HG02840 (cell line): ENCODE measurements around the gene PTPN12.
"Not testable (repeated sequence)": the region's sequence is repeated elsewhere in the genome, so short reads cannot be mapped to it uniquely, and the experiment has no call there.

Source experiments
- ATAC-seq: cut with Tn5 transposase; IDR thresholded peaks from one replicate; pipeline ENCODE4 v1.9.1; 2021; ENCODE audit warnings: mild to moderate bottlenecking, moderate library complexity, moderate number of reproducible peaks; ENCODE audit not compliant: unreplicated experiment, low FRiP score

The PTPN12 gene

GRCh38 chr7:77537778-77538280, 734 bp downstream of the PTPN12 start:
- peak; percentile 1 for ATAC-seq

GRCh38 chr7:77538281-77539212, 1.5 kb downstream of the PTPN12 start:
- no peak for ATAC-seq

DNA sequence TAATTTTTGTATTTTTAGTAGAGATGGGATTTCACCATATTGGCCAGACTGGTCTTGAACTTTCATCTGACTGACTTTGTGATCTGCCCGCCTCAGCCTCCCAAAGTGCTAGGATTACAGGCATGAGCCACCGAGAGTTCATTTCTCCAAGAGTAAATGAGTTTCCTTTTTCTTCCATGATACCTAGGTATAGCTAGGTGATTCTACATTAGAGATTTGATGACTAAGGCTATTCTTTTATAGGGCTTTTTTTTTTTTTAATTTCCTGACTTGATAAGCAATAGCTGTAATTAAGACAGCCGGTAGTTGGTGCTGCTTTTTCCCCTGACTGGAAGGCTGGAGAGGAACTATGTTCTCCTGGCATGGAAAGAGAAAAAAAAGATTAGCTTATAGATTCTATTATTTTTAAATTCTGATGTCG, 3.3 kb downstream of the PTPN12 start:
- ATAC-seq, result no peak

DNA sequence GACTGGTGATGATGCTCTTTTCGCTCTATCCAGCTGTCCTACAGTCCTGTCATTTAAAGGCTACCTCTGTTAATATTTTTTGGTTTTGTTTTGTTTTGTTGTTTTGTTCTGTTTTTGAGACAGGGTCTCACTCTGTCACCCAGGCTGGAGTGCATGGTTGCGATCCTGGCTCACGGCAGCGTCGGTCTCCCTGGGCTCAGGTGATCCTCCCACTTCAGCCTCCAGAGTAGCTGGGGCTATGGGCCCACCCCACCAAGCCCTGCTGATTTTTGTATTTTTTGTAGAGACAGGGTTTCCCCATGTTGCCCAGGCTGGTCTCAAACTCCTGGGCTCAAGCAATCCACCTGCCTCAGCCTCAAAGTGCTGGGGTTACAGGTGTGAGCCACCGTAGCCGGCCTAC, 3.9 kb downstream of the PTPN12 start:
- not testable (repeated sequence) for ATAC-seq

DNA sequence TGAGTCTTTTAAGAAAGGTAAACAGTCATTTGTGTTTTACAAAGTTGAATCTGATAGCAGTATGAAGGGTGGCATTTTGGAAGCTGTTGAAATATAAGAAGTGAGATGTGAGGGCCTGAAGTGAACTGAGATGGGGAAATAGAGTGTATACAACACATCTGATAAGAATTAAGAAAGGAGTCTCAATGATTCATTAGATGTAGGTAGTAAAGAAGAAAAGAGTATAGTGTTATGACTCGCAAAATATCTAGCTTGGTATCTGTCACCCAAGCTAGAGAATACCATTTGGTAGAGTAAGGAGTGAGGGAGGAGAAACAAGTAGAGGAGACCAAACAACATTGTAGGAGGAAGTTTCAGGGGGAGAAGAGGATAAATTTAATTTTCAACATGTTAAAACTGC, 5.3 kb downstream of the PTPN12 start:
- no peak for ATAC-seq

- ATAC-seq, result no peak
Measured at GRCh38 chr7:77542895-77543294, 5.8 kb downstream of the PTPN12 start.

DNA sequence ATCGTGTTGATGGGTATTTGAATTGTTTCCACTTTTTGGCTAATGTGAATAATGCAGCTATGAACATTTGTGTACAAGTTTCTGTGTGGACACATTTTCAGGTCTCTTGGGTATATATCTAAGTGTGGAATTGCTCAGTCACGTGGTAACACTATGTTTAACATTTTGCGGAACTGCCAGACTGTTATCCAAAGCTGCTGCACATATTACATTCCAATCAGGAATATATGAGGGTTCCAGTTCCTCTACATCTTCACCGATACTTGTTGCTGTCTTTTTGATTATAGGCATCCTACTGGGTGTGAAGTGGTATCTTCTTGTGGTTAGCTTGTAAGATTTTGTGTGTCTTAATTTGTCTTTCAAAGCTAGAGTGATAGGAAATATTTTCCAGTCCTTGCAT, 6.8 kb downstream of the PTPN12 start:
- ATAC-seq, result no peak

DNA sequence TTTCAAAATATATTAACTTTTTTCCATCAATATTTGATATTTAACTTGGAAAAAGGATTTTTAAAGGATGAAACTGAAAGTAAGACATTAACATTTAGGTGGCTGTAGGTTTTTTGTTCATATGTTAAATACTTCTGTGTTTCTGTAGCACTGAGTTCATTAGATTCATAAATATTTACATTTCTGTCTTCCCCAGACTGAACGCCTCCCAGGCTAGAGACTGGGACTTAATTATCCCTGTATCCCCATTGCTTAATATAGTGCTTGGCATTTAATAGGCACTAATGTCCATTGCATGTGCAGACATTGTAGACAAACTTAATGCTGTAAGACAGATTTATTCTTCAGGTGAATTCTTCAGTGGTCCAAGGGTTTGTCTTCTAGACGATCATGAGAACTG, 7.4 kb downstream of the PTPN12 start:
- ATAC-seq, result no peak

- ATAC-seq, result no peak
Measured at GRCh38 chr7:77548206-77548605, 11.1 kb downstream of the PTPN12 start.

- no peak for ATAC-seq
Measured at GRCh38 chr7:77549106-77549870, 12.2 kb downstream of the PTPN12 start.

DNA sequence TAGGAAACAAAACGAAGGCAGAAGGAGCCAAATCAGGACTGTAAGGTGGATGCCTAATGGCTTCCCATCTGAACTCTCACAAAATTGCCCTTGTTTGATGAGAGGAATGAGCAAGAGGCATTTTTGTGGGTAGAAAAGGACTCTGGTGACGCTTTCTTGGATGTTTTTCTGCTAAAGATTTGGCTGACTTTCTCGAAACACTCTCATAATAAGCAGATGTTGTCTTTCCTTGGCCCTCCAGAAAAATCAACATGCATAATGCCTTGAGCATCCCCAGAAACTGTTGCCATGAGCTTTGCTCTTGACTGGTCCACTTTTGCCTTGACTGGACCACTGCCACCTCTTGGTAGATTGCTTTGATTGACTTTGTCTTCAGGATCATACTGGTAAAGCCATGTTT, 13.5 kb downstream of the PTPN12 start:
- no peak for ATAC-seq

DNA sequence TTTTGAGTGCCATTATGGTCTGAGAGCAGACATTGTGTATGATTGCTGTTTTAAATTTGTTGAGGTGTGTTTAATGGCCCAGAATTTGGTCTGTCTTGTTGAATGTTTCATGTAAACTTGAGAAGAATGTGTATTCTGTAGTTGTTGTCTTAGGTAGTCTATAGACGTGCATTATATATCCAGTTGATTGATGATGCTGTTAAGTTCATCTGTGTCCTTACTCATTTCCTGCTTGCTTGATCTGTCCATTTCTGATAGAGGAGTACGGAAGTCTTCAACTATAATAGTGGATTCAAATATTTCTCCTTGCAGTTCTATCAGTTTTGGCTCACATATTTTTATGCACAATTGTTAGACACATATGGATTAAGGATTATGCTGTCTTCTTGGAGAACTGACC, 16.0 kb downstream of the PTPN12 start:
- ATAC-seq, result no peak

GRCh38 chr7:77558284-77558967, 21.3 kb downstream of the PTPN12 start:
- ATAC-seq, result no peak

DNA sequence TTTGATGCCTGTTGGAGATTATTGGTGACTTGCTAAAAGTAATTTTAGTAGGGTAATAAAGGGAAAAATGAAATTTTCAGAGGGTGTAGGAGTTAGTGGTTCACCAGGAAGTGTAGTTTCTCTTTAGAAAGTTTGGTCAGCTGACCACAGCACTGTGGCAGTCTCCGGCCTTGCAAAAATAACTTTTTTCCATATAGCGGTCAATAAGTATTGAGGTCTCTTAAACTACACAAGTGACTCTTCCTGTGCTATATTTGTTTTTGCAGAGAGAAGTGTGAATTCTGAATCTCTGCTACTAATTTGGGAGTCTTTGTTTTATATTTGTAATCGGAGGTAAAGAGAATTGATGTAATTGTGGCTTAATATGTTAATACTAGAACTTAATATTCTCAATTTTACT, 24.3 kb downstream of the PTPN12 start:
- ATAC-seq, result peak; percentile 63

DNA sequence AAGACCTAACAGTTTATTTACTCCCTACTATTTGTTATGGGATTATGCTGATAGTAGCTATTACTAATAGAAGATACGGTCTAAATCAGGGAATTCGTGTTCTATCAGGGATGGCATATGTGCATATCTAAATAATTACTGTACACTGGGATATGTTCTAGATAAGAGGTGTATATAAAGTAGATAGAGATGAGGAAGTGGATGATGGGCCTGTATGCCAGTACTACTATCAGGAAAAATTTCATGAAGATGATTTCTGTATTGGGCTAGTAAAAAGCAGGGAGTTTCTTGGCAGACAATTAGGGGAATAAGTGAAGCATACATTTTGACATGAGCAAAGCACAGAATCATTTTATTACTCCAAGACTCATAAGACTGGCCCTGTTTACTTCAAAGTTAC, 26.2 kb downstream of the PTPN12 start:
- ATAC-seq, result no peak

- no peak for ATAC-seq
Measured at GRCh38 chr7:77565917-77566316, 28.8 kb downstream of the PTPN12 start.

- ATAC-seq, result no peak
Measured at GRCh38 chr7:77566421-77566820, 29.3 kb downstream of the PTPN12 start.

DNA sequence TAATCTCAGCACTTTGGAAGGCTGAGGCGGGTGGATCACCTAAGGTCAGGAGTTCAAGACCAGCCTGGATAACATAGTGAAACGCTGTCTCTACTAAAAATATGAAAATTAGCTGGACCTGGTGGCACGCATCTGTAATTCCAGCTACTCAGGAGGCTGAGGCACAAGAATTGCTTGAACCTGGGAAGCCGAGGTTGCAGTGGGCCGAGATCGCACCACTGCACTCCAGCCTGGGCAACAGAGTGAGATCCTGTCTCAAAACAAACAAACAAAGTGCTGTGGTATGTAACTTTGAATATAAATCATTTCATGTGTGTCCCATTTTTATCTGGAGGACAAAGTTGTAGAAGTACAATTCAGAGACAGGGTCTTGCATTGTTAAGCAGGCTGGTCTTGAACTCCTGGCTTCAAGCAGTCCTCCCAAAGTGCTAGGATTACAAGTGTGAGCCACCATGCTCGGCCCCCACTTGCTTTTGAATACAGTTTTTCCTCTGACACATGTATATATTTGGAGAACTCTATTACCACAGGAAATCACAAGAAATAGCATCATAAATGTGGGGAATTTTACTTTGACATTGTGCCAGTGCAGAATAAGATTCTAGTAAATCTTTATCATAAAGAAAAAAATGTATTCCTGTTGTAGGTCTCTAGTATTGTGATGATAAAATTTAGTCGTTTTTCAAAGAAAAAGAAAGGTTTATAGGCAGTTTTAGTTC, 32.6 kb downstream of the PTPN12 start:
- ATAC-seq, result no peak

- ATAC-seq, result no peak
Measured at GRCh38 chr7:77570330-77571011, 33.4 kb downstream of the PTPN12 start.

DNA sequence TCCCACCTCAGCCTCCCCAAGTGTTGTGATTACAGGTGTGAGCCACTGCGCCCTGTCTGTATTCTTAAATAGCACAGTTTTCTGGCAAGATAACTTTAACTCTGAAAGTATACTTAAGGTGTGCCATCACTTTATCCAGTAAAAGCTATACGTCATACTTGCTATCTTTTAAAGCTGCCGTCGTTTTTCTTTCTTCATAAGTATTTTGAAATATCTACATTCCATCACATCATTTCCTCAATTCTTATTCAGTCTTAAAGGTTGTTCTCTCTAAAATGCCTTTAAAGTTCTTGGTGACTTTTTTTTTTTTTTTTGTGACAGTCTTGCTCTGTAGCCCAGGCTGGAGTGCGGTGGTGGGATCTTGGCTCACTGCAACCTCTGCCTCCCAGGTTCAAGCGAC, 34.7 kb downstream of the PTPN12 start:
- no peak for ATAC-seq
